Measurements from ENCODE around the gene CRISP3. TPM values are rescaled to one million over a fixed set of nuclear protein-coding genes. Genes with fewer than 3 reads are reported as not detected.

The CRISP3 gene
- total RNA-seq, result under 1 TPM in 1 of 8 experiments, not detected in 7; 0.28 TPM

- 0 to 100% (median 53%) methylated on average over 1 of the region's 1 CpG; no CpG with 5 or more reads in 2 of the 10 experiments for WGBS, 10 experiments
- Histone ChIP-seq H3K4me3 (no peak within 1 kb of the TSS), H3K4me1 (replicated peaks in 1 of 2) (peaks cover 0 to 5% of the 10 kb centered on the region in 2 donors), H3K27ac (no peak within 1 kb of the TSS)
- ATAC-seq (replicated peaks in 6 of 8), result no peak
- in situ Hi-C loops (cut with MboI; ENCODE audit: low pct_unique_long_range_greater_than_20kb in 2 of 9, low sequenced_read_pairs in 9 of 9, unreplicated experiment in 9 of 9), result no loop called here
Measured at GRCh38 chr6:49744259-49744658, at the start of gene CRISP3. CRISP3 (minus strand) TSS chr6:49744388; CDS start chr6:49744367, 21 bp downstream.

DNA sequence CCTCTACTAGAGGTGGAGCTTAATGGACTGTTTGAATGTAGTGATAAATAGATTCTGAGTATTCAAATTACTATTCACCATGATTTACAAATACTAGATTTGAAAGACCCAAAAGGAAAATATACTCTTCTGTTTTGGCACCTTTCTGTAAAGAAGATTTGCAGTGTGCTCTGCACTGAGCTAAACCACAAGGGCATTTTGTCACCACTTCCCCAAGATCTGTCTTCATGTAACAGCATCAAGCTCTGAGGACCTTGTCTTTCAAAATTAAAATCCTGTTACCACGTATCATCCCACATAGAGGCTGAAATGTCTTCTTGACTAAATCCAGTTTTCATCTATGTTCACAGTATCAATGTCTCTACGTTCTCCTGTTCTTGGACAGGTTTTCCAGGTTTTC lies 46.2 kb upstream of the CRISP3 start:
- WGBS, 10 experiments, result 10 to 81% (median 50%) methylated on average over 1 to 2 of the region's 2 CpGs; no CpG with 5 or more reads in 1 of the 10 experiments
- in situ Hi-C loops (cut with MboI; ENCODE audit: low pct_unique_long_range_greater_than_20kb in 2 of 9, low sequenced_read_pairs in 9 of 9, unreplicated experiment in 9 of 9), result no loop called here
- H3K27ac ChIP-seq, result no peak overlapping the region
- ATAC-seq (replicated peaks in 6 of 8), result no peak
- no peaks in the 10 kb centered on the region for H3K4me1 ChIP-seq (replicated peaks in 1 of 2)
- H3K4me3 ChIP-seq, result no peak overlapping the region

- 0 to 90% (median 67%) methylated on average over 1 to 4 of the region's 8 CpGs; no CpG with 5 or more reads in 2 of the 10 experiments for WGBS, 10 experiments
- Histone ChIP-seq H3K27ac (no peak within 1 kb of the TSS), H3K4me1 (replicated peaks in 1 of 2) (no peaks in the 10 kb centered on the region), H3K4me3 (no peak within 1 kb of the TSS)
- peak in 1 of 8 experiments; percentile 38 for ATAC-seq (replicated peaks in 6 of 8)
- in situ Hi-C loops (cut with MboI; ENCODE audit: low pct_unique_long_range_greater_than_20kb in 2 of 9, low sequenced_read_pairs in 9 of 9, unreplicated experiment in 9 of 9), result no loop called here
Measured at GRCh38 chr6:49787176-49787575, 43.0 kb upstream of the CRISP3 start, which contains the start of gene PGK2. PGK2 (minus strand) TSS chr6:49787285; CDS start chr6:49787187, 98 bp downstream.

- Histone ChIP-seq H3K4me1 (replicated peaks in 1 of 2) (no peaks in the 10 kb centered on the region), H3K4me3 (no peak overlapping the region), H3K27ac (no peak overlapping the region)
- no peak for ATAC-seq (replicated peaks in 6 of 8)
- in situ Hi-C loops (cut with MboI; ENCODE audit: low pct_unique_long_range_greater_than_20kb in 2 of 9, low sequenced_read_pairs in 9 of 9, unreplicated experiment in 9 of 9), result no loop called here
Measured at GRCh38 chr6:49784272-49784671, 40.1 kb upstream of the CRISP3 start.

- in situ Hi-C loops (cut with MboI; ENCODE audit: low pct_unique_long_range_greater_than_20kb in 2 of 9, low sequenced_read_pairs in 9 of 9, unreplicated experiment in 9 of 9), result no loop called here
- no peak overlapping the region for H3K4me3 ChIP-seq
- H3K4me1 ChIP-seq (replicated peaks in 1 of 2), result no peaks in the 10 kb centered on the region
- H3K27ac ChIP-seq, result no peak overlapping the region
- 34 to 100% (median 93%) methylated on average over 2 to 7 of the region's 7 CpGs; no CpG with 5 or more reads in 1 of the 10 experiments for WGBS, 10 experiments
- no peak for ATAC-seq (replicated peaks in 6 of 8)
Measured at GRCh38 chr6:49782725-49783124, 38.5 kb upstream of the CRISP3 start.

GRCh38 chr6:49782293-49782692 lies 38.1 kb upstream of the CRISP3 start:
- WGBS, 10 experiments, result 0 to 100% (median 67%) methylated on average over 1 of the region's 1 CpG; no CpG with 5 or more reads in 3 of the 10 experiments
- H3K4me1 ChIP-seq (replicated peaks in 1 of 2), result no peaks in the 10 kb centered on the region
- in situ Hi-C loops (cut with MboI; ENCODE audit: low pct_unique_long_range_greater_than_20kb in 2 of 9, low sequenced_read_pairs in 9 of 9, unreplicated experiment in 9 of 9), result no loop called here
- no peak for ATAC-seq (replicated peaks in 6 of 8)
- H3K4me3 ChIP-seq, result no peak overlapping the region
- no peak overlapping the region for H3K27ac ChIP-seq

DNA sequence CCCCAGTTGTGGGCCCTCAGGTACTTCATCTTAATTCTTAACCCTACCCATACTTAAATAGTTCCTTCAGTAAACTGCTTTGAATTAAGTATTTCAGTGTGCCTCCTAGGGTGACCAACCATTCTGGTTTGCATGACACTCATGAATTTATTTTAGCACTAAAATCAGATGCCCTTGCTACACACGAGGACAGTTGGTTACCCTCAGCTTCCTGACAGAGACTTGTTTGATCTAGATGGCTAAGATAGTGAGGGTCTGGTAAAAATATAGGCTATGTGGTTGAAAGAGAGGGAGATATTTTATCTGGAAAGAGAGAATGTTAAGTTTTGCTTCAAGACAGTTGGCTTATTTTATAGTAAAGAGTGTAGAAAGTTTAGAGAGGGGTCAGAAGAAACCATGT lies 32.3 kb upstream of the CRISP3 start:
- ATAC-seq (replicated peaks in 6 of 8), result no peak
- H3K27ac ChIP-seq, result no peak overlapping the region
- no peak overlapping the region for H3K4me3 ChIP-seq
- 0 to 67% (median 48%) methylated on average over 1 of the region's 1 CpG; no CpG with 5 or more reads in 4 of the 10 experiments for WGBS, 10 experiments
- in situ Hi-C loops (cut with MboI; ENCODE audit: low pct_unique_long_range_greater_than_20kb in 2 of 9, low sequenced_read_pairs in 9 of 9, unreplicated experiment in 9 of 9), result no loop called here
- no peaks in the 10 kb centered on the region for H3K4me1 ChIP-seq (replicated peaks in 1 of 2)

GRCh38 chr6:49775043-49775442 lies 30.9 kb upstream of the CRISP3 start:
- in situ Hi-C loops (cut with MboI; ENCODE audit: low pct_unique_long_range_greater_than_20kb in 2 of 9, low sequenced_read_pairs in 9 of 9, unreplicated experiment in 9 of 9), result no loop called here
- no peak for ATAC-seq (replicated peaks in 6 of 8)
- Histone ChIP-seq H3K27ac (no peak overlapping the region), H3K4me1 (replicated peaks in 1 of 2) (no peaks in the 10 kb centered on the region), H3K4me3 (no peak overlapping the region)

DNA sequence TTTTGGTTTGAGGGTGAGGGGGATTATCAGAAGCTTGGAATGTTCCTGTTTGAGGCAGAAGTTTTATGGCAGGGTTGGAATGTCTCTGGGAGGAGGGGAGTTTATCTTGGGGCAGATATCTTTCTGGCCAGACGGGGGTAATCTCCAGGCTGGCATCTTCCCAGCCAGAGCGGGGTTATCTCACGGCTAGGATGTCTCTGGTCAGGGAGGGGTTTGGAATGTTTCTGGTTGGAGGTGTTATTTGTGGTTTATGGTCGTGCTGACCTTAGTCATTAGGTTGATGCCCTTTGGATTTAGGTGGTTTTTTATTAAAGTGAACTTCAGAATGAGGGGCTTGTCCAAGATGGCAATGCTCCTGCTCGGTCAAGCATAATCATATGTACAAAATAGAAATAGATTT lies 28.1 kb upstream of the CRISP3 start:
- Histone ChIP-seq H3K4me3 (no peak overlapping the region), H3K4me1 (replicated peaks in 1 of 2) (no peaks in the 10 kb centered on the region), H3K27ac (no peak overlapping the region)
- WGBS, 10 experiments, result 0 to 85% (median 54%) methylated on average over 1 to 5 of the region's 5 CpGs; no CpG with 5 or more reads in 3 of the 10 experiments
- in situ Hi-C loops (cut with MboI; ENCODE audit: low pct_unique_long_range_greater_than_20kb in 2 of 9, low sequenced_read_pairs in 9 of 9, unreplicated experiment in 9 of 9), result no loop called here
- no peak for ATAC-seq (replicated peaks in 6 of 8)

- Histone ChIP-seq H3K4me1 (replicated peaks in 1 of 2) (no peaks in the 10 kb centered on the region), H3K4me3 (no peak overlapping the region), H3K27ac (no peak overlapping the region)
- ATAC-seq (replicated peaks in 6 of 8), result no peak
- in situ Hi-C loops (cut with MboI; ENCODE audit: low pct_unique_long_range_greater_than_20kb in 2 of 9, low sequenced_read_pairs in 9 of 9, unreplicated experiment in 9 of 9), result no loop called here
- WGBS, 10 experiments, result 0 to 92% (median 55%) methylated on average over 2 of the region's 2 CpGs; no CpG with 5 or more reads in 2 of the 10 experiments
Measured at GRCh38 chr6:49766762-49767161, 22.6 kb upstream of the CRISP3 start.

- H3K4me3 ChIP-seq, result no peak overlapping the region
- WGBS, 10 experiments, result 0 to 88% (median 50%) methylated on average over 1 to 2 of the region's 2 CpGs; no CpG with 5 or more reads in 1 of the 10 experiments
- no peaks in the 10 kb centered on the region for H3K4me1 ChIP-seq (replicated peaks in 1 of 2)
- peak in 1 of 8 experiments; percentile 69 for ATAC-seq (replicated peaks in 6 of 8)
- in situ Hi-C loops (cut with MboI; ENCODE audit: low pct_unique_long_range_greater_than_20kb in 2 of 9, low sequenced_read_pairs in 9 of 9, unreplicated experiment in 9 of 9), result no loop called here
- no peak overlapping the region for H3K27ac ChIP-seq
Measured at GRCh38 chr6:49764571-49765236, 20.5 kb upstream of the CRISP3 start.

- Histone ChIP-seq H3K4me3 (no peak overlapping the region), H3K4me1 (replicated peaks in 1 of 2) (peaks cover 0 to 10% of the 10 kb centered on the region in 2 donors), H3K27ac (no peak overlapping the region)
- in situ Hi-C loops (cut with MboI; ENCODE audit: low pct_unique_long_range_greater_than_20kb in 2 of 9, low sequenced_read_pairs in 9 of 9, unreplicated experiment in 9 of 9), result no loop called here
- WGBS, 10 experiments, result 14 to 100% (median 92%) methylated on average over 1 to 4 of the region's 4 CpGs
- no peak for ATAC-seq (replicated peaks in 6 of 8)
Measured at GRCh38 chr6:49743429-49743828, 759 bp downstream of the CRISP3 start.

GRCh38 chr6:49739423-49739822 lies 4.8 kb downstream of the CRISP3 start:
- 0 to 67% (median 42%) methylated on average over 1 to 2 of the region's 2 CpGs; no CpG with 5 or more reads in 1 of the 10 experiments for WGBS, 10 experiments
- peaks cover 0 to 10% of the 10 kb centered on the region in 2 donors for H3K4me1 ChIP-seq (replicated peaks in 1 of 2)
- H3K27ac ChIP-seq, result no peak overlapping the region
- ATAC-seq (replicated peaks in 6 of 8), result peak in 3 of 8 experiments; percentile 76 to 83 (median 77)
- in situ Hi-C loops (cut with MboI; ENCODE audit: low pct_unique_long_range_greater_than_20kb in 2 of 9, low sequenced_read_pairs in 9 of 9, unreplicated experiment in 9 of 9), result no loop called here
- no peak overlapping the region for H3K4me3 ChIP-seq

DNA sequence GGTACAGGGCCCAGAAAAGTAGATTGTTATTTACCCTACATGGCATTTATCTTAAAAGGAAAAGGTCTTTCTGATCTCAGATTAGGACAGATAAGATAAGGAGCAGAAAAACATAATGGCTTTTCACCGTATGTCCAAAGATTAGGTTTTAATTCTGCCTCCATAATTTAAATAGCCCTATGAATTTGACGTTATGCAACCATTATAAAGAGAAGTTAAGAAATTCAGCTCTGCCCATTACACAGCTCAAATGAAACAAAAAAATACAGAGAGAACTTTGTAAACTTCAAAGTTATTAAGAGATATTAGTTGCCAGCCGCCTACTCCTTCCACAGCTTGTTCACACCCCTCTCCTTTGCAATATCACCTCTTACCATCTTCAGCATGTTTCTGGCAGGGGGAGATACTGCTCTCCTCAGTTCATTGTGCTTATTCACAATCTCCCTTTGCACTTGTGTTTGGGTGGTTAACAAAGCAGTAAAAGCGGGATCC lies 8.1 kb downstream of the CRISP3 start:
- Histone ChIP-seq H3K4me3 (no peak overlapping the region), H3K4me1 (replicated peaks in 1 of 2) (peaks cover 0 to 10% of the 10 kb centered on the region in 2 donors), H3K27ac (no peak overlapping the region)
- 0 to 100% (median 72%) methylated on average over 1 to 4 of the region's 4 CpGs; no CpG with 5 or more reads in 1 of the 10 experiments for WGBS, 10 experiments
- no peak for ATAC-seq (replicated peaks in 6 of 8)
- in situ Hi-C loops (cut with MboI; ENCODE audit: low pct_unique_long_range_greater_than_20kb in 2 of 9, low sequenced_read_pairs in 9 of 9, unreplicated experiment in 9 of 9), result no loop called here
